Kidney tubule cell (primary cell): Measurements from ENCODE around the gene NGB.

ENCODE experiments used
- DNase-seq: peaks from one replicate; pipeline ENCODE4 v3.0.0-alpha.2; 2018; ENCODE audit warnings: low spot score

Gene NGB

DNA sequence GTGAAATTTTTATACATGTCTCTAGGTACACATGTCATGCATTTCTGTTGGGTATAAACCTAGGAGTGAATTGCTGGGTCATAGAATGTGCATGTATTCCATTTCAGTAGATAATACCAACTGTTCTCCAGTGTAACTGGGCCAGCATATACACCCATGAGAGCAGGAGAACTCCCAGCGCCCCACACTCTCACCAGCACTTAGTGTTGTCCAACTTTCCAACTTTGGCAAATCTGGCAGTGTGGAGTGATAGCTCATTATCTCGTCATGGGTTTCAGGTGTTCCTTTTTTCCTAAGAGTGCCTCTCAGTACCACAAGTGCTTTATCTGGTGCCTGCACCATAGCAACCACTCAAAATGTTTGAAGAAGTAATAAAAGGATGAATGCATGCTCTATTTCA lies 40.1 kb downstream of the NGB start:
- no peak for DNase-seq

DNA sequence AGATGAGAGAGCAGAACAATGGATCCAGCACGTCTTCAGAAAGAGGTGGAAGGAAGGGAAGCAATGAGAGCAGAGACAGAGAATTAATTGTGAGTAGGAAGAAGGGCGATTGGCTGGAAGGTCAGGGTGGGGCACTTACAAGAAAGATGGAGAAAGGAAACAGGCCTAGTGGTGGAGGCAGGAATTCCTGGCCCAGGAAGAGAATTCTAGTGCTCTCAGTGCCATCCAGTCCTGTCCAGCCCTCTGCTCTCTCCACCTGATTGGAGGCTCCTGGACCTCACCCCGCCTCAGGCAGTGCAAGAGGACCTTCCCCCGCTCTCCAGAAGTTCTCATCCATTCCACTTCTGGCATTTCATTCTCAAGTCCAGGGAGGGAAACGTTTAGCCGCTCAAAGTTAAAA lies 43.0 kb downstream of the NGB start:
- no peak for DNase-seq

DNA sequence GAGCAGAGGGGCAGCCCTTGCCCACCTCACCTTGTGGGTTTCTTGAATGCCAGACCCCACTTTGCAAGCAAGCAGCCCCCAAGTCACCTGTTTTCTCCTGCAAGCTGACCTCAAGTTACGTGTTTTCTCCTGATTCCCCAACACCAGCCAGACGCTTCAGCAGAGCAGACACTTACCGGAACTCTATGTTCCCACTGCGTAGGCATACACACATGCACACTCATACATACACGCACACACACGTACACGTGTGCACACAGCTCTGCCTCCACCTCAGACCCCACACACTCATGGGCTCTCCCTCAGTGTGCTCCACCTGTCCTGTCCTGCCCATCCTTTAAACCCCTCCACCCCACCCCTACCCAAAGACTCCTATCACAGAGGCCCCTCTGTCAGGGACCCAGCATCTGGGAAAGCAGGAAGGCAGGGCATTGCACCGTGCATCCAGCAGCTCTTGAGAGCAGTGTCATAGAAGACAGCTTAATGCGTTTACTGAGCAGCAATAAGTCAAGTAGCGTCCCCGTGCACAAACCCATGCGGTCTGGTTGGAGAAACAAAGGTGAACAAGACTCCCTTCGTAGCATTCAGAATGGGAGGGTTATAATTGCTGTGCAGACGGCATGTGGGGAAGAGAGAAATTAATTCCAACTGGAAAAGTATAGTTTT lies 45.0 kb downstream of the NGB start:
- no peak for DNase-seq

DNA sequence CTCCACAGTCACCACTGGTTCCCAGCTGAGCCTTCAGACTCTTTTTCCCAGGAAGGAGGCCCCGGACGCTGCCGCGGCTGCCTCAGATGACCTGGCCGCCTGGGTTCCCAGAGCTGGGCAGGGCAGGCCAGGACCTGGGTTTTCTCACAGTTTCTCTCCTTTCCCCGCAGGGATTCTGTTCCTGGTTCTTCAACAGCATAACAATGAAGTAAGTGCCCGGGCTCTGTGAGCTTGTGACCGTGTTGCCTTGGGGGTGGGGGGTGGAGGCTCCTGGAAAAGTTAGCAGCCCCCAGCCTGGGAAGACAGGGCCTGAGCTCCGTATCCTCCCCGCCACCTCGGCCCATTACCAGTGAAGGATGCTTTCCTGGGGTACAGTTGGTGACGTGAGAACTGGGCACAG lies 45.8 kb downstream of the NGB start:
- no peak for DNase-seq

DNA sequence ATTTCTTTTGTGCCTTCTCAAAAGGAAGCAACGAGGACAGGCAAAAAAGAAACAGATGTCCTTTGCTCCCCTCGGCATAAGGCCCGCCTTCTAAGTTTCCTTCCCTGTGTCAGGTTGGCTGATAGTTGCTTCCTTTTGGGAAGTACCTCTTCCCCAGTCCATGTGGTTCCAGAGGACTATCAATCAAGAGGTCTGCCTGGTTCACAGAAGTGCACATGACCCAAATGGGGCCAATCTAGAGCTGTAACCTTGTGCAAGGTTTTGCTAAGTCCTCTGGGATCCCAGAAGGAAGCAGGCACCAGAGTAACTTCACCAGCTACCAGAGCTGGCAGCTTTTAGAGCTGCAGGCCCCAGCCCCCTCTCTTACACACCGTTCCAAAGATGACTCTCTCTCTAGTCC lies 46.8 kb downstream of the NGB start:
- no peak for DNase-seq

DNA sequence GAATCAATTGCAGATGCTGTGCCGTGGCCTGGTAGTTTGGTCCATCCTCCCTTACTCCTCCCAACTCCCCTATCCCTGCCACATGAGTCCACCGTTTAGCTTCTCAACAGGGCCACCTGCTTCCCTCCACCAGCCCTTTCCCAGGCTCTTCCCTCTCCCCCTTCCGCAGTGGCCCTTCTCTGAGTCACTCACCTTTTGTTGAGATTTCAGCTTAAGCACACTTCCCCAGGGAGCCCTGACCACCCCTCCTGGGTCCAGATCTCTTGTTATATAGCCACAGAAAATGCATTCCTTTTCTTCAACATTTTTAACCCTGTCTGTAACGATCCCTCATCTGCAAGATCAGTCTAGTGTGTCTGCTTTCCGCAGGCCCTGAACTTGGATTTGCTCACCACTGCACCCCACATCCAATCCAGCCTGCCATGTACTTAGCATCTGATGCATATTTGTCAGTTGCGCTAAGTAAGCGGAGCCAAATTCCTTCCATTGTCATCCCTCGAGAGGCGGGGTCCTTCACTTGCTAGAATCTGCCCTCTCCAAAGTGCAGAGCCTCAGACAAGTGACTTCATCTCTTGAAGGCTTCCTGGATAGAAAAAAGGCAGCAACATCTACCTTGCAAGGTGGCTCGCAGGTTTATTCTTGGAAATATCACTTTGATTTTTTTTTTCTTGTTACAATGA lies 48.3 kb downstream of the NGB start:
- no peak for DNase-seq

DNA sequence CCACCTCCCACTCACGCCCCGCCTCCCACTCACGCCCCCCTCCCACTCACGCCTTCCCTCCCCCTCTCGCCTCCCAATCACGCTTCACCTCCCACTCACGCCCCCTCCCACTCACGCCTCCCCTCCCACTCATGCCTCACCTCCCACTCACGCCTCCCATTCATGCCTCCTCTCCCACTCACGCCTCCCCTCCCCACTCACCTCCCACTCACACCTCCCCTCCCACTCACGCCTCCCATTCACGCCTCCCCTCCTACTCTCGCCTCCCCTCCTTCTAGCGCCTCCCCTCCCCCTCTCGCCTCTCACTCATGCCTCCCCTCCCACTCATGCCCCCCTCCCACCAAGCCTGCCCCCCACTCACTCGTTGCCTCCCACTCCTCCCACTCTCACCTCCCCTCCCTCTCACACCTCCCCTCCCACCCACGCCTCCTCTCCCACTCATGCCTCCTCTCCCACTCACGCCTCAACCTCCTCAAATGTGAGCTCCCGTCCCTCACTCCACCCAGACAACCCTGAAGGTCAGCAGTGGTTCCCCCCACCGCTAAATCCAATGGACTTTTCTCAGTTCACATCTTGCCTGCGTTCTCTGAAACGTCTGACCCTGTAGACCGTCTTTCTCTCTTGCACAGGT lies 49.6 kb downstream of the NGB start:
- DNase-seq = no peak

DNA sequence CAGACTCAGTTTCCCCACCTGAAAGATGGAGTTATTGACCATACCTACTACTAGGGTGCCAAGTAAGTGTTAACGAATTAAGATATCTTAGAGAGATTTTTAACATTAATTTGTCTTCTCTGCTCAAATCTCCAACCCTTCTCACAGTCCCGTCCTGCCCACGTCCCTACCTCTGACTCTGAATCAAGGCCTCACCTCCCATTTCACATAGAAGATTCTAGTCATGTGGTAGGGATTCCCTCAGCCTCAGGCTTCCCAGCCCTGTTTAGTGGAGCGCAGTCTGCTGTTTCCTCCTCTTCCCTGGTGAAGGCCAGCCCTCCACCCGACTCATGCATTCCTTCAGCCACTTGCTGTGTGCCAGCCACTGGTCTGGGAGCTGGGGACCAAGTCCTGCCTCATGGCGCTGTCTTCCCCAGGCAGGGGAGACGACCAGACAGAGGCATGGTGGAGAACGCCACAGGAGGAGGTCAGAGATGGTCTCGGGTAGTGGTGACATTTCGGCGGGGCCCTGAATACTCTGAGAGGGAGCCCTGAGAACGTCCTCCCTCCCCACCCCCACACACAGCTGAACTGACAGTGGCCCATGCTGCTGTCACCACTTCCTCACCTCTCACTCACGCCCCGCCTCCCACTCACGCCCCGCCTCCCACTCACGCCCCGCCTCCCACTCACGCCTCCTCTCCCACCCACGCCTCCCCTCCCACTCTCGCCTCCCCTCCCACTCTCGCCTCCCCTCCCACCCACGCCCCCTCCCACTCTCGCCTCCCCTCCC lies 50.6 kb downstream of the NGB start:
- peak; percentile 48 for DNase-seq

DNA sequence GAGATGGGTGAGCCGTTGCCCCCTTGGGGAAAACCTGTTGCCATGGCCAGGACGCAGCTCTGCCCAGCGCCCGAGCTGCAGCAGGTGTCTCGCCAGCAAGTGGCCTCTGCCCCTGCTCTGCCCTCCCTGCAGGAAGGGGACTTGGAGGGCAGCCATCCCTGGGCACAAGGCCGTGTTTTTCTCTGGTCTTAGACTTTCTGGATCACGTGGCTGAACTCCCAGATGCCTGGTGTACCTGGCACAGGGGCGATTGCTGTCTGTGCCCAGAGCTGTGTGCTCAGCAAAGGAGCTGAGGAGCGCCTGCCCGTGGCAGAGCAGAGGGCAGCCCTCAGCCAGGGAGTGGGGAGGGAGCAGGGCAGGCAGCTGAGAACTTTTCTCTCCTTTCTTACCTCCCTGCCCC lies 51.4 kb downstream of the NGB start:
- no peak for DNase-seq

DNA sequence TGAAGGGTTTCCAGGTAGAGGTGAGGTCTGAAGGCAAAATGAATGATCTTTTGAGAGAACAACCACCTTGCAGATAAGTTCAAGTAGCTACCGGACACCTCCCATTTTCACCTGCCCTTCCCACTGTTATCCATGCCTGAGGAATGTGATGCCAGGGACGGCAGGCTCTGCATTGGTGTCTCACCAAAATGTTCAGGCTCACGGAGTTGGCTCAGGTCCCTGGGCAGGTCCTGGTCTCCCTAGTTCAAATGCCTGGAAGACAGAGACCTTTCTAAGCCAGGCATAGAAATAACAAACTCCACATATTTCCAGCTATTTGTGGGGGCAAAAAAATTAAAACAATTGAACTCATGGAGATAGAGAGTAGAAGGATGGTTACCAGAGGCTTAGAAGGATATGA lies 53.5 kb downstream of the NGB start:
- DNase-seq = no peak
